C4-2B (cell line): ENCODE measurements around the gene SPTLC1.
"Not testable (repeated sequence)": the region's sequence is repeated elsewhere in the genome, so short reads cannot be mapped to it uniquely, and the experiment has no call there.

ENCODE experiments used
- H3K27ac ChIP-seq: fragments of 450-650 bp; 2 replicates; pipeline ENCODE4 v1.5.1; 2017
- ZFX ChIP-seq: fragments of 450-650 bp; IDR thresholded peaks from 2 replicates; pipeline ENCODE4 v1.6.1; 2017
- TF ChIP-seq, protein P1 (sequence below): fragments of 450-650 bp; conservative IDR thresholded peaks from 2 replicates; pipeline ENCODE4 v1.5.1; 2017; ENCODE audit warnings: mild to moderate bottlenecking

The SPTLC1 gene

DNA sequence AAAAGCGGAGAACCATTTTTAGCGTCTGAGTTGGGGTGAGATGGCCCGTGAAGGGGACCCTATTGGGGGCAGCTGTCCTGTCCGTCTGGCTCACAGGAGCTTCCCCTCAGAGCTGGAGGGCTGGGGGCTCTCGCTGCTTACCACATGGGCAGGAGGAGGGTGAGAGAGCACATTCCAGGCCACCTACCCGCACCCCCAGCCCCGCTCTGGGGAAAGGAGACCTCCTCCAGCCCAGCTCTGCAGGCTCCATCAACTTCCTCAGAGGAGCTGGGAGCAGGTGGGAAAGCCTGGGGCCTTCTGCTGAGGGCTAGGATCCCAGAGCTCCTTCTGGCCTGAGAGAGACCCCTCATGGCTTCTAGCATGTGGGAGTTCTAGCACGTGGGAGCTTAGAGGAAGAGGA lies 27.1 kb upstream of the SPTLC1 start:
- TF ChIP-seq, protein P1, sequence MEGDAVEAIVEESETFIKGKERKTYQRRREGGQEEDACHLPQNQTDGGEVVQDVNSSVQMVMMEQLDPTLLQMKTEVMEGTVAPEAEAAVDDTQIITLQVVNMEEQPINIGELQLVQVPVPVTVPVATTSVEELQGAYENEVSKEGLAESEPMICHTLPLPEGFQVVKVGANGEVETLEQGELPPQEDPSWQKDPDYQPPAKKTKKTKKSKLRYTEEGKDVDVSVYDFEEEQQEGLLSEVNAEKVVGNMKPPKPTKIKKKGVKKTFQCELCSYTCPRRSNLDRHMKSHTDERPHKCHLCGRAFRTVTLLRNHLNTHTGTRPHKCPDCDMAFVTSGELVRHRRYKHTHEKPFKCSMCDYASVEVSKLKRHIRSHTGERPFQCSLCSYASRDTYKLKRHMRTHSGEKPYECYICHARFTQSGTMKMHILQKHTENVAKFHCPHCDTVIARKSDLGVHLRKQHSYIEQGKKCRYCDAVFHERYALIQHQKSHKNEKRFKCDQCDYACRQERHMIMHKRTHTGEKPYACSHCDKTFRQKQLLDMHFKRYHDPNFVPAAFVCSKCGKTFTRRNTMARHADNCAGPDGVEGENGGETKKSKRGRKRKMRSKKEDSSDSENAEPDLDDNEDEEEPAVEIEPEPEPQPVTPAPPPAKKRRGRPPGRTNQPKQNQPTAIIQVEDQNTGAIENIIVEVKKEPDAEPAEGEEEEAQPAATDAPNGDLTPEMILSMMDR: no peak
- no peak for TF ChIP-seq ZFX
- H3K27ac ChIP-seq: no peak overlapping the region

DNA sequence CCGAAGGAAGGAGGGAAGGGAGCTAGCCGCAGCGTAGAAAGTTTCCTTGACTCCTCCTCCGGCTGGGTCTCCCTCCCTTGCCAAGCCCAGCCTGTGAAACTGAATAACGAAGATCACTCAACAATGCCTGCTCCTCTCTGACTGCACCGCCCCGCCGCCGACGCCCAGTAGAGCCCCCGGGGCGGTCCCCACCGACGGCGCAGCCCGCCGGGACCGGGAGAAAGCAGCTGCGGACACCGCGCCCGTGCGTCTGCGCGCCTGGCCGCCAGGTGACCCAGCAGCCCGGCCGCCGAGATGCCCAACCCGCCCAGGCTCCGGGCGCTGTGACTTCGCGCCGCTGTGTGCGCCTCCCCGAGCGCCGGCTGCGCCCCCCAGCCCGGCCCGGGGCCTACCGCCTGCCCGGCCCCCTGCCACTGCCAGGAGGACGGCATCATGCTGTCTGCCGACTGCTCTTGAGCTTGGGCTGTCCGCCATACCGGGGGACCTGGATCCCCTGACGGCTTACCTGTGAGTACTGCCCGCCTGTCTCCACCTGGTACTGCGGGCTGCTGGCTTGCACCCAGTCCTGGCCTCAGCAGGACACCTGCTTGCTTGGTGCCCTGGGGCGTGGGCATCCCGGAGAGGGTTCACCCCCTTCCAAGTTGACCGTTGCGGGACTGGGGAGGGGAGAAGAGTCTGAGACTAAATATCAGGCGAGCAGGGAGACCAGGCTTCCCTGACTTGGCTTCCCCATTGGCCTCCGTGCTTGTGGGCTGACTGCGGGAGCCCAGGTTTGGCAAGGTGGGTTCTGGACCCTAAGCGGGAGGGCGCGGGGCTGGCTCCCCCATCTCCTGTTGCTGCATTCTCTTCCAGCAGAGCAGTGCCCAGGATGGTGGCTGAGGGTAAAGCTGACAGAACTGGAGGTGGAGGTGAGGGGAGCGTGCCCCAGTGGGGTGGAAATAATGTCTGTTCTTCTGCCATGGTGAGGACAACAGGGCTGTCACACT lies 26.2 kb upstream of the SPTLC1 start:
- no peak for TF ChIP-seq ZFX
- TF ChIP-seq, protein P1: no peak
- no peak overlapping the region for H3K27ac ChIP-seq

DNA sequence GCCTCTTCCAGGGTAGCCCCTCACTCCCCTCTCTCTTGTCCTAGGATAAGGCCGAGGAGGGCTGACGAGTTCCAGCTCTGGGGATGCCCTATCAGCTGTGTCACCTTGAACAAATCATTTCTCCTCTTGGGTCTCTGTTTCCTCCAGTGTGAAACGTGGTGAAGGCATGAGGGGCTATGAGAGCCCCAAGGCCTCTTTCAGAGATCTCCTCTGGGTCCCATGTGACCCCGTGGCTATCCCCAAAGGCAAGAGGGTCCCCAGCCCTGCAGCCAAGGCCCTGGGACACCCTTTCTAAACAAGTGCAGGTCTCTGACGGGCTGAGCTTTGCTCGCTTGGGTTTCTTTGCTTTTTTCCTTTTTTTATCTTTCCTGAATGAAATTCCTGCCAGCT lies 25.5 kb upstream of the SPTLC1 start:
- H3K27ac ChIP-seq: no peak overlapping the region
- TF ChIP-seq, protein P1: no peak
- no peak for TF ChIP-seq ZFX

DNA sequence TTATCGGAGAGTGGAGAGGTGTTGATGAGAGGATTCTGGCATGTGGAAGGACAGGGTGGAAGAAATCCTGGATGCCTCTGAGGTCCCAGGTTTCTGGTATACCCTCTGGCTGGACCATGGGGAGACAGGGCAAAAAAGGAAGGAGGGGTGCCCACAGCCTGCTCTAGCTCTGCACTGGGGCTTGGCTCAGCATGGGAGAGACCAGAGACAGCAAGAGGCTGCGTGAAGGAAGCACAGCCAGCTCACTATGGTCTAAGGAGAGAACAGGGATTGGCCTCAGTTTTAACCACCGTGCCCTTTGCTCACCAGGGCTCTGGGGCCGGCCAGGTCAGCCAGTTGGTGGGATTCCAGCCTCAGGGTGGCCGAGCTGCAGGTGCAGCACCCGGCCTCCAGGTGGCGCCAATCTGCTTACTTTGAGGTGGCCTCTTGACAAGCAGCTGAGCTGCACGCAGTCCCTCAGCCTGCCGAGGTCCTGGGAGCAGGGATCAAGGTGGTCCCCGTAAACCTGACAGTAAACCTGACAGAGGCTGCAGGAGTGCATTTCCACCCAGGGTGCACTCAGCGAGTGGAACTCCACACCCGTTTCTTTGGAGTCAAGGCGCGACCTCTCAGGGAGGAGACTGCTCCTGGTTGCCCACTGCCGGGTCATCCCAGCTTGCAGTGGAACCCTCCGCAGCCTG lies 25.0 kb upstream of the SPTLC1 start:
- no peak for TF ChIP-seq ZFX
- TF ChIP-seq, protein P1: peak; percentile 93
- no peak overlapping the region for H3K27ac ChIP-seq

DNA sequence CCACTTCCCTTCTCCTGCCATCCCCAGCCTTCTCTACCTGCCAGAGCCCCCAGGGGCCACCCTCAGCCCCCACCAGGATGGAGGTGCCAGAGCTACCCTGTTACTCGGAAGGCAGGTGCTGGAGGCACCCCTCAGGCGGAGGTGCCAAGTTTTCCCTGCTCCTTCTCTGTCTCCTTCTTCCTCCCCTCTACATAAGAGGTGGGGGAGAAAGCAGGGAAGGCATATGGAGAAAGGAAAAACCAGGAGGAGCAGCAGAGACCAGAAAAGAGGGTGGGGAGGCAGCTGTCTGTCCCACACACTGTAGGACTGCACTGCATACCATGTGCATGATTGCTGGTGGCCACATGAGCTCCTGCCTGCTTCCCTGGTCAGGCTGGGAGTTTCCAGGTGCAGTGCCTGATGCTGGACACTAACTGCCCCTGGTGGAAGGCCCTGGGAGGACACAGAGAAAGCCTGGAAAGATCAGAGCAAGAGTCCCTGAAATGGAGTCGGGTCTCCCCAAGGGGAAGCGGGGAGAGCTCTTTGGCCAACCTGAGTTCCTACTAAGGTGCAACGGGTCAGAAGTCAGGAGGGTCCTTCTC lies 23.8 kb upstream of the SPTLC1 start:
- not testable (repeated sequence) for H3K27ac ChIP-seq

DNA sequence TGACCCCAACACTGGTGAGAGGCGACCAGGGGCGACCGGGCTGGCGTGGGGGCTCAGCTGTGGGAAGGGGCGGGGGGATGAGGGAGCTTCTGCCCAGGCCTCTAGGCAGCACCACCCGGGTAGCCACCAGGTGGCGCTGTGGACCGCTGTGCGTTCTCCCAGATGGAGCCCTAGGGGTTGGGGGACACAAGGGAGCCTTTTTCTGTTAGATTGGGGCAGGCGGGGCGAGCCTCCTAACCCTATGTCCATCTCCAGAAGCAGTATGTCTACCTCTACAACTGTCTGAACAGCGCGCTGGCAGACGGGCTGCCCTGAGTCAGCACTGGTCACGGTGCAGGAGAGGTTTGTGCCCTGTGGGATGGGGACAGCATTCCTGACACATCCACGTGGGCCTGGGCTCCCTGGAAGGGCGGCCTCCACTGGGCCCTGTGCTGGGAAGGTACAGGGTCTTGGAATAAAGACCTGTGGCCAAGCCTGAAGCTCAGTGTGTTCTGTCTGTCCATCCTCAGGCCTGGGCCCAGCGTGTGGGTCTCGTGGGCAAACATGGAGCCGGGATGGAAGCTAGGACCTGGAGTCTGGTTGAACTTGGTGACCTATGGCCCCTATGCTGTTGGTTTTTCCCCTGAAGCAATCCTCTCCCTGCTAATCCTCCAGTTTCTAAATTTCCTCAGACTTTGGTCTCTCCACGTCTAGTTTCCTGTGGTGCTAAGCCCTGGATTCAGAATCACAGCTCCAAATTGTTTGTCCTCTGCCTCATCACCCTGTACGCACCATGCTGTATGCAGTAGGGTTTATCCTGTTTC lies 23.1 kb upstream of the SPTLC1 start:
- H3K27ac ChIP-seq: no peak overlapping the region
- TF ChIP-seq, protein P1: peak; percentile 90
- TF ChIP-seq ZFX: no peak

DNA sequence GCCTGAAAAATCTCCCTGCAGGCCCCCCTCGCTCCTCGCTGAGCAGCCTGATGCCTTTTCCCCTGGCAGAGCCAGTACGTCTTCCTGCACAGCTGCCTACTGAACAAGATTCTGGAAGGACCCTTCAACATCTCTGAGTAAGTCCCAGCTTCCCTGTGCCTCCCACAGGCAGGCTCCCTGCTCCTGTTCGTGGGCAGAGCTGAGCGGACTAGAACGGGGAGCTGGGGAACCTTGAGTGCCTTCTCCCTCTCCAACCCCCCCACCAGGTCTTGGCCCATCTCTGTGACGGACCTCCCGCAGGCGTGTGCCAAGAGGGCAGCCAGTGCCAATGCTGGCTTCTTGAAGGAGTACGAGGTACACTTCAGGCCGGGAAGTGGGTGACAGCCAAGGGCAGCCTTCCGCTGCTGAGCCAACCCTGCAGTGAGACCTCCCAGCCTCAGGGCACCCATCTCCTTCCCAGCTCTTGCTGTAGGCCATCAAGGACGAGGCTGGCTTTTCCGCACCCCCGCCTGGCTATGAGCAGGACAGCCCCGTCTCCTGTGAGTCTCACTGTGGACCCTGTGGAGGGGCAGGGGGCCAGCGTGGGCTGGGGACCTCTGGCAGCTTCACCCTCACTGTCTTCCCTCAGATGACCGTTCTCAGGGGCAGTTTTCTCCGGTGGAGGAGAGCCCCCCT lies 21.1 kb upstream of the SPTLC1 start:
- TF ChIP-seq ZFX: no peak
- TF ChIP-seq, protein P1: no peak
- no peak overlapping the region for H3K27ac ChIP-seq
